Hepatocyte (in vitro differentiated cells): ENCODE data around the gene NSUN7.

Experiments
- EZH2 ChIP-seq: fragments of 200-600 bp; sonication (generic); IDR thresholded peaks from 2 replicates; pipeline ENCODE4 v1.6.1; 2016; ENCODE audit warnings: antibody characterized with exemption, mild to moderate bottlenecking, borderline replicate concordance
- EZH2phosphoT487 ChIP-seq: fragments of 200-600 bp; sonication (generic); IDR thresholded peaks from one replicate; pipeline ENCODE4 v1.6.1; 2018; ENCODE audit warnings: antibody characterized with exemption, mild to moderate bottlenecking, low read depth, moderate library complexity; ENCODE audit not compliant: unreplicated experiment, severe bottlenecking
- TF ChIP-seq, protein P1 (sequence below): fragments of 200-600 bp; sonication (generic); IDR thresholded peaks from 2 replicates; pipeline ENCODE4 v1.5.1; 2016; ENCODE audit warnings: antibody characterized with exemption, mild to moderate bottlenecking; ENCODE audit not compliant: poor library complexity

DNA sequence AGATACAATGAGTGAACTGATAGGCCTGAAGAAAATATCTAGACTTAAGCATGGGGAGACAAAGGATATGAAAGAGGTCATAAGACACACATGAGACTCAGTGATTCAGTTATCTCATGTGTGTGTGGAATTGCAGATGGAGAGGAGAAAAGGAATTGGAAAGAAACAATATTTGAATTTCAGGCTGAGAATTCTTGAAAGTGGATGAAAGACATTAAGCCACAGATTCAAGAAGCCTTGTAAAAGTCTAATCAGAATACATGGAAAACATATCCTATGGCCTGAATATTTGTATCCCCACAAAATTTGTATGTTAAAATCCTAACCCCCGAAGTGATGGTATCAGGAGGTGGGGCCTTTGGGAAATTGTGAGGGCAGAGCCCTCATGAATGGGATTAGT, 28.3 kb downstream of the NSUN7 start:
- TF ChIP-seq, protein P1, sequence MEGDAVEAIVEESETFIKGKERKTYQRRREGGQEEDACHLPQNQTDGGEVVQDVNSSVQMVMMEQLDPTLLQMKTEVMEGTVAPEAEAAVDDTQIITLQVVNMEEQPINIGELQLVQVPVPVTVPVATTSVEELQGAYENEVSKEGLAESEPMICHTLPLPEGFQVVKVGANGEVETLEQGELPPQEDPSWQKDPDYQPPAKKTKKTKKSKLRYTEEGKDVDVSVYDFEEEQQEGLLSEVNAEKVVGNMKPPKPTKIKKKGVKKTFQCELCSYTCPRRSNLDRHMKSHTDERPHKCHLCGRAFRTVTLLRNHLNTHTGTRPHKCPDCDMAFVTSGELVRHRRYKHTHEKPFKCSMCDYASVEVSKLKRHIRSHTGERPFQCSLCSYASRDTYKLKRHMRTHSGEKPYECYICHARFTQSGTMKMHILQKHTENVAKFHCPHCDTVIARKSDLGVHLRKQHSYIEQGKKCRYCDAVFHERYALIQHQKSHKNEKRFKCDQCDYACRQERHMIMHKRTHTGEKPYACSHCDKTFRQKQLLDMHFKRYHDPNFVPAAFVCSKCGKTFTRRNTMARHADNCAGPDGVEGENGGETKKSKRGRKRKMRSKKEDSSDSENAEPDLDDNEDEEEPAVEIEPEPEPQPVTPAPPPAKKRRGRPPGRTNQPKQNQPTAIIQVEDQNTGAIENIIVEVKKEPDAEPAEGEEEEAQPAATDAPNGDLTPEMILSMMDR = no peak
- no peak for TF ChIP-seq EZH2
- TF ChIP-seq EZH2phosphoT487 = no peak
